Epithelial cell of proximal tubule (primary cell): ENCODE results near the gene FRMD3. TPM values are rescaled to one million over a fixed set of nuclear protein-coding genes. Genes with fewer than 3 reads are reported as not detected.

Source experiments
- DNase-seq: peaks from one replicate; pipeline ENCODE4 v3.0.0-alpha.2; 2011; ENCODE audit warnings: low read depth
- H3K4me3 ChIP-seq: 2 replicates; pipeline ENCODE4 v1.5.1; 2011; ENCODE audit warnings: low read depth, mild to moderate bottlenecking, low read length
- CTCF ChIP-seq: conservative IDR thresholded peaks from 2 replicates; pipeline ENCODE4 v1.5.1; 2012; ENCODE audit warnings: low read depth, mild to moderate bottlenecking, low read length
- total RNA-seq: library from RNA; depleted of rRNA; stranded (reverse); fragments of >200 nt; gene quantifications from 2 replicates; pipeline ENCODE4 v1.2.3, GENCODE V29; 2015

Gene FRMD3
- total RNA-seq, 1 donor from 2014 or later: 2.4 TPM

DNA sequence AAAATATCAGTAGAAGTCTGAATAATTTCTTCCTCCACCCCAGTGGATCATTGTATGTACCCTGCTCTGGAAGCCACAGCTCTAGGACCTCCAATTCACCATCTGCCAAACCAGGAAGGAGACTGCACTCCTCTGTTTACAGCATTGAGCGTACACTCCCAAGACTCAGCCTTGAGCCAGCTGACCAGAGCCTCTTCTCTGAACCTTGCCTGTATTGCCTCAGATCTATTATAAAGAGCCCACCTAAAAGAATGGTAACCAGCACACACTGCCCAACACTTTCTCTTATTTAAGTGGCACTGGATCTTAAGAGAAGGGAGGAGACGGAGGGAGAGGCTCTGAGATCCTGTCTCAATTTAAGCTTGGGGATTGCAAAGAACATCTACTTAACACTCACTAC, 257.4 kb downstream of the FRMD3 start:
- H3K4me3 ChIP-seq: no peak overlapping the region
- no peak for DNase-seq
- no peak for TF ChIP-seq CTCF

GRCh38 chr9:83280268-83280667, 257.9 kb downstream of the FRMD3 start:
- no peak for DNase-seq
- no peak for TF ChIP-seq CTCF
- H3K4me3 ChIP-seq: no peak overlapping the region

DNA sequence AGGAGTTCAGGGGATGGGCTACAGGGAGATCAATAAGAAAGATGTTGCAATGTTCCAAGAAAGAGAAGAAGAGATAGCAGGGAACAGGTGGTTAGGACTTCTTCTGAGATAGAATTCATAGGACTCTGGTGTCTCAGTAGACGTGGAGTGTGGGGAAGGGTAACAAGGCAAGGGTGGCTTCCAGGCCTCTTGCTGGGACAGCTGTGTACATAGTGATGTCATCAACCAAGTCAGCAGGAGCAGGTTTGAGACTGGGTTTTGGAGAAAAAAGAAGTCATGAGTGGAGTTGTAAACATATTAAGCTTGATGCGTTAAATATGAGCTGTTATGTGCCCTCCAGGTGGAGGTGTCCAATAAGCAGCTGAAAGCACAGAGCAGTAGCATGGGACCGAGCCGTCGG, 263.4 kb downstream of the FRMD3 start:
- no peak for DNase-seq
- no peak overlapping the region for H3K4me3 ChIP-seq
- no peak for TF ChIP-seq CTCF

- no peak for DNase-seq
- TF ChIP-seq CTCF: no peak
- H3K4me3 ChIP-seq: no peak overlapping the region
Measured at GRCh38 chr9:83271665-83272071, 266.5 kb downstream of the FRMD3 start.

- H3K4me3 ChIP-seq: no peak overlapping the region
- DNase-seq: no peak
- no peak for TF ChIP-seq CTCF
Measured at GRCh38 chr9:83270116-83270515, 268.1 kb downstream of the FRMD3 start.

DNA sequence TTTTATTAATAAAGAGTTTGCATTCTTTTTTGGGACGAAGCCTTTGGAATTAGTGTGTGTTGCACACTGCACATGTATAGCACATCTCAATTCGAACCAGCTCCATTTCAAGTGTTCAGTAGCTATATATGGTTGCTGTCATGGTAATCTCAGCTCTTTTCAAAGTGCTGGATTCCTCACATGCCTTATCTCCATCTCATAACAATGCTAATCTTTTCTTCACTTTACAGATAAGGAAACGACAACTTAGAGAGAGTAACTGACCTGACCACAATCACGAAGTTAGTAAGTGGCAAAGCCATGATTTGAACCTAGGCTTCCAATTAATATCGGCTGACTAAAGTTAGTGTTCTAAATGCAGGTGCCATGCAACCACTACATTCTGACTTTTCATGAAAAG, 270.5 kb downstream of the FRMD3 start:
- DNase-seq: no peak
- TF ChIP-seq CTCF: no peak
- H3K4me3 ChIP-seq: no peak overlapping the region

DNA sequence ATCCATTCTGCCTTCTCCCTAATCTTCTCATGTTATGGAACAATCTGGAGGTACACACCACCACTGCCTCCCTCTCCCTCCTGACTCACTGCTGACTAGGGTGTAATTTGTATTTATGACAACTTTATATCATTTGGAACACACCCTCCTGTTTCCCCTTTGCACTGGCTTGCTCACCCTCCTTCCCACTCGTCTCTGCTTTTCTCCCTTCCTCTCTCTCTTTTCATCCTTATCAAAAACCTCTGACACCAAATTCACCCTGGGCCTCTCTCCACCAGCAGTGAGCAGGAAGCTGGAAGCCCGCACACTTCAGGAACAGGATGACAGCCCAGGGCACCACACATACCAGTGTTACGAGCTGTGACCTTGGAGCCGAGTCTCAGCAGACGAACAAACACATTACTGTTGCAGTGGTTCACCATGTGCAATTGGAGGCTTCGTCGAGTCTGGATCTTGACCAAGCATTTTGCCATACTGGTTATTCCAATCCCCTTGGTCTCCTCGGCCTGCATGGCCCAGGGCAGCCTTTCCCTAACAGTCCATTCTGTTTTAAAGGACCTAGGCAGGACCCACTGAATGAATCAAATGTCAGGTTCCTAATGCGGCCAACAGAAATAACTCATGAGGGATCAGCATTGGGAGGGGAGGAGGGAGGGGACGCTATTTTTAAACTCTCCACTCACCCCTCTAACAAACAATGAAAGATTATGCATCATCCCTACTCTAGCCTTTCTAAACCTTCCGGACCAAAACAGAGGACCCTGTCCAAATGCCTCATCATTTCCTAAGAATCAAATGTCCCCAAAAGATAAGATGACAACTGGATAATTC, 271.3 kb downstream of the FRMD3 start:
- no peak for TF ChIP-seq CTCF
- H3K4me3 ChIP-seq: no peak overlapping the region
- DNase-seq: no peak
